HCT116 (cell line): ENCODE measurements around the gene SOX1. TPM values are rescaled to one million over a fixed set of nuclear protein-coding genes. Genes with fewer than 3 reads are reported as not detected.

Experiments used
- ATAC-seq: fragments of 200-7000 bp; cut with Tn5 transposase; 2 replicates; pipeline ENCODE4 v1.9.1; 2020; ENCODE audit warnings: mild to moderate bottlenecking, moderate library complexity
- BruUV-seq: library from RNA; stranded (reverse); fragments of 400-500 nt; replicated peaks from 2 replicates; lab custom pipeline; 2021; lab: Mats Ljungman, UMichigan
- CTCF ChIA-PET: fragments of 300-600 bp; sonication (Branson Sonifier 250); formaldehyde crosslinking; loops from one replicate; lab custom pipeline; 2021; ENCODE audit warnings: antibody characterized with exemption; lab: Charles Lee
- POLR2A ChIA-PET: fragments of 300-600, 350-600 bp; sonication (Branson Sonifier 250); formaldehyde crosslinking; loops from one replicate; lab custom pipeline; 2021; ENCODE audit warnings: antibody characterized with exemption; lab: Charles Lee
- RAD21 ChIA-PET, 2 experiments: fragments of 300-600 bp; sonication (Branson Sonifier 250); formaldehyde crosslinking; loops; one replicate each; lab custom pipeline; 2023; ENCODE audit warnings: low total read pairs in 2 of 2; ENCODE audit not compliant: uncharacterized antibody in 2 of 2, unreplicated experiment in 2 of 2, low non-redundant PET in 1 of 2; lab: Charles Lee
- DNase-seq: peaks from one replicate; pipeline ENCODE4 v3.0.0-alpha.2; 2010; ENCODE audit warnings: low read depth, low spot score
- H2AFZ ChIP-seq: fragments of 200-600 bp; shearing (Covaris generic), sonication (generic); 2 replicates; pipeline ENCODE4 v1.6.1; 2017; ENCODE audit warnings: low read depth, mixed run types, mixed read lengths, antibody characterized with exemption, low read length; ENCODE audit not compliant: poor library complexity, severe bottlenecking
- H3K27ac ChIP-seq: 2 replicates; pipeline ENCODE4 v1.5.1; 2012; ENCODE audit warnings: low read depth, low read length
- H3K27me3 ChIP-seq: fragments of 200-600 bp; sonication (generic); 2 replicates; pipeline ENCODE4 v1.6.1; 2016; ENCODE audit warnings: mixed run types, low read length, mixed read lengths; ENCODE audit not compliant: insufficient read depth
- H3K36me3 ChIP-seq, 2 experiments: fragments of 200-500 bp in 1 of 2; fragments of 200-600 bp in 1 of 2; sonication (Bioruptor generic) in 1 of 2; sonication (generic) in 1 of 2; 2 replicates each; pipeline versions ENCODE4 v1.5.1 to v1.6.1; 2014 to 2016; ENCODE audit warnings: low read length in 2 of 2, inconsistent platforms in 1 of 2, mixed read lengths in 1 of 2, mixed run types in 1 of 2; ENCODE audit not compliant: insufficient read depth in 2 of 2, control insufficient read depth in 1 of 2
- H3K4me1 ChIP-seq, 2 experiments: fragments of 200-600 bp in 1 of 2; sonication (generic) in 1 of 2; 2 replicates each; pipeline versions ENCODE4 v1.5.1 to v1.6.1; 2012 to 2017; ENCODE audit warnings: low read length in 2 of 2, inconsistent platforms in 1 of 2, mild to moderate bottlenecking in 1 of 2, mixed read lengths in 1 of 2, mixed run types in 1 of 2, moderate library complexity in 1 of 2; ENCODE audit not compliant: insufficient read depth in 2 of 2, control insufficient read depth in 1 of 2
- H3K4me2 ChIP-seq: fragments of 200-600 bp; sonication (generic); 2 replicates; pipeline ENCODE4 v1.6.1; 2017; ENCODE audit warnings: mixed run types, low read length, mixed read lengths
- H3K4me3 ChIP-seq, 2 experiments: fragments of 200-600 bp in 1 of 2; sonication (generic) in 1 of 2; replicated peaks in 1 of 2; 2 replicates each; pipeline ENCODE4 v1.5.1; 2011 to 2016; ENCODE audit warnings: low read length in 2 of 2, control low read depth in 1 of 2, low read depth in 1 of 2, mild to moderate bottlenecking in 1 of 2, mixed read lengths in 1 of 2, mixed run types in 1 of 2
- H3K79me2 ChIP-seq: fragments of 200-600 bp; sonication (generic); 2 replicates; pipeline ENCODE4 v1.6.1; 2017; ENCODE audit warnings: mild to moderate bottlenecking, mixed run types, low read length, moderate library complexity, mixed read lengths; ENCODE audit not compliant: insufficient read depth
- H3K9ac ChIP-seq: fragments of 200-600 bp; sonication (generic); 2 replicates; pipeline ENCODE4 v1.6.1; 2016; ENCODE audit warnings: low read length, mixed read lengths
- H3K9me2 ChIP-seq: fragments of 200-600 bp; sonication (generic), shearing (Covaris generic); 2 replicates; pipeline ENCODE4 v1.6.1; 2017; ENCODE audit warnings: mixed run types, mild to moderate bottlenecking, moderate library complexity; ENCODE audit not compliant: insufficient read depth
- H3K9me3 ChIP-seq, 2 experiments: fragments of 200-500 bp in 1 of 2; fragments of 200-600 bp in 1 of 2; sonication (Bioruptor generic) in 1 of 2; sonication (generic) in 1 of 2; 2 replicates each; pipeline ENCODE4 v1.6.1; 2014 to 2017; ENCODE audit warnings: low read length in 2 of 2, mixed read lengths in 2 of 2, inconsistent platforms in 1 of 2, low read depth in 1 of 2, mild to moderate bottlenecking in 1 of 2, mixed run types in 1 of 2, moderate library complexity in 1 of 2; ENCODE audit not compliant: control insufficient read depth in 1 of 2, insufficient read depth in 1 of 2
- H4K20me1 ChIP-seq: fragments of 200-600 bp; sonication (generic), shearing (Covaris generic); 2 replicates; pipeline ENCODE4 v1.6.1; 2017; ENCODE audit warnings: mixed run types, mild to moderate bottlenecking, moderate library complexity; ENCODE audit not compliant: insufficient read depth
- CBX3 ChIP-seq: IDR thresholded peaks from 2 replicates; pipeline ENCODE4 v1.6.1; 2012; ENCODE audit warnings: low read depth
- CEBPB ChIP-seq: IDR thresholded peaks from 2 replicates; pipeline ENCODE4 v1.6.1; 2012; ENCODE audit warnings: low read depth
- EGR1 ChIP-seq: IDR thresholded peaks from 2 replicates; pipeline ENCODE4 v1.6.1; 2012; ENCODE audit warnings: low read depth
- ELF1 ChIP-seq: IDR thresholded peaks from 2 replicates; pipeline ENCODE4 v1.6.1; 2012; ENCODE audit warnings: low read depth, borderline replicate concordance
- EZH2 ChIP-seq: fragments of 200-600 bp; sonication (generic); IDR thresholded peaks from 2 replicates; pipeline ENCODE4 v1.6.1; 2017; ENCODE audit warnings: antibody characterized with exemption, mixed run types
- JUND ChIP-seq: IDR thresholded peaks from 2 replicates; pipeline ENCODE4 v1.6.1; 2012
- POLR2A ChIP-seq: IDR thresholded peaks from 2 replicates; pipeline ENCODE4 v1.7.0; 2011; ENCODE audit warnings: borderline replicate concordance; ENCODE audit not compliant: insufficient read depth, insufficient read length; ENCODE audit errors: extremely low read depth
- POLR2AphosphoS5 ChIP-seq: IDR thresholded peaks from 2 replicates; pipeline ENCODE4 v1.6.1; 2011; ENCODE audit warnings: mild to moderate bottlenecking, low read depth, low read length, moderate library complexity
- SIN3A ChIP-seq: IDR thresholded peaks from 2 replicates; pipeline ENCODE4 v1.6.1; 2012; ENCODE audit warnings: low read depth
- SP1 ChIP-seq: IDR thresholded peaks from 2 replicates; pipeline ENCODE4 v1.6.1; 2012; ENCODE audit warnings: low read depth
- TCF7L2 ChIP-seq: IDR thresholded peaks from 2 replicates; pipeline ENCODE4 v1.7.0; 2011; ENCODE audit warnings: borderline replicate concordance, inconsistent platforms; ENCODE audit not compliant: insufficient read depth, insufficient read length; ENCODE audit errors: extremely low read depth
- YY1 ChIP-seq: IDR thresholded peaks from 2 replicates; pipeline ENCODE4 v1.6.1; 2011; ENCODE audit warnings: low read length, low read depth, moderate library complexity, mild to moderate bottlenecking; ENCODE audit not compliant: insufficient replicate concordance; ENCODE audit errors: extremely low read depth
- ZFX ChIP-seq: fragments of 450-650 bp; IDR thresholded peaks from 2 replicates; pipeline ENCODE4 v1.6.1; 2017
- intact Hi-C: fragments of 100-400 bp; cut with micrococcal nuclease; formaldehyde crosslinking; loops from 2 replicates; pipeline ENCODE4 v1.10.0; 2022
- total RNA-seq: library from RNA; stranded (reverse); gene quantifications from one replicate; pipeline ENCODE4 v1.2.1, GENCODE V29; 2021; ENCODE audit not compliant: unreplicated experiment
- TF ChIP-seq, protein P1 (sequence below): IDR thresholded peaks from 2 replicates; pipeline ENCODE4 v1.6.1; 2012
- TF ChIP-seq, protein P2 (sequence below): IDR thresholded peaks from 2 replicates; pipeline ENCODE4 v1.6.1; 2012
- TF ChIP-seq, protein P3 (sequence below): IDR thresholded peaks from 2 replicates; pipeline ENCODE4 v1.6.1; 2011; ENCODE audit warnings: mild to moderate bottlenecking, low read length, moderate library complexity; ENCODE audit not compliant: insufficient replicate concordance; ENCODE audit errors: extremely low read depth

SOX1 gene
- total RNA-seq, 1 experiment from 2014 or later: not detected

- no peak for TF ChIP-seq YY1
- no peak for TF ChIP-seq SIN3A
- TF ChIP-seq, all 23 proteins: peak for 0
Observed at GRCh38 chr13:112059457-112060281, 7.3 kb upstream of the SOX1 start (continued).

DNA sequence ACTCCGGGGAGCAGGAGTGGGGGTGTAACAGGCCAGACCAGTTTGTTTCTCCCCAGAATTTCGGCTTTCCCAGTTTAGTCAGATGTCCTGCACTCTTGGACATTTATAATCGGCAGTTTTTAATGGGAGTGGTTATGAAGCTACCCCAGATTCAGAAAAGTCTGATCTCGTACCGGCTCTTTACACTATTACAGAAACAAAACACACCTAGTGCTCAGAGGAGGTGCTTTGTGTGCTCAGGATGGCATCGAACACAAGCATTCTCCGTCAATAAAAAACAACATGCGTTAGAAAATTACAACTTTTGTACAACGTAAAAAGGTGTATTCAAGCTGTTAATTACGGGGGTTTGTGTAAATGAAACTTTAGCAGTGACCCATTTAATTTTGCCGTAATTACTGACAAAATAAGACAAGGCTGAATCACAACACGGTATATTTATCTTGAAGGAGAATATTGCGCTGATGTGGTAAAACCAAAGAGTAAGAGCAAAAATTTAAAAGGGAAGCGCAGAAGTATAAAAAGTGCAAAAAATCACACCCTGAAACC, 6.6 kb upstream of the SOX1 start:
- CTCF ChIA-PET: no interaction called here
- no peaks in the 10 kb centered on the region for H3K9me3 ChIP-seq

More for the DNA sequence above, 6.6 kb upstream of the SOX1 start:
- RAD21 ChIA-PET: no interaction called here
- Histone ChIP-seq H3K9ac (no peak overlapping the region), H3K9me2 (no peaks in the 10 kb centered on the region), H3K27me3 (peaks cover 15% of the 10 kb centered on the region; the same call in 1 of the 2 replicates), H2AFZ (no peak overlapping the region), H3K79me2 (no peaks in the 10 kb centered on the region), H3K36me3 (no peaks in the 10 kb centered on the region), H3K4me2 (no peak overlapping the region), H4K20me1 (no peaks in the 10 kb centered on the region), H3K4me3 (no peak overlapping the region), H3K4me1 (no peaks in the 10 kb centered on the region), H3K27ac (no peak overlapping the region)
- DNase-seq: no peak
- TF ChIP-seq YY1: no peak
- TF ChIP-seq ZFX: no peak
- TF ChIP-seq, protein P1, sequence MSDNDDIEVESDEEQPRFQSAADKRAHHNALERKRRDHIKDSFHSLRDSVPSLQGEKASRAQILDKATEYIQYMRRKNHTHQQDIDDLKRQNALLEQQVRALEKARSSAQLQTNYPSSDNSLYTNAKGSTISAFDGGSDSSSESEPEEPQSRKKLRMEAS: no peak
- TF ChIP-seq POLR2AphosphoS5: no peak
- no peak for TF ChIP-seq POLR2A
- TF ChIP-seq EZH2: no peak
- no peak for TF ChIP-seq ELF1
- no peak for TF ChIP-seq EGR1
- no peak for TF ChIP-seq CEBPB
- TF ChIP-seq, protein P2, sequence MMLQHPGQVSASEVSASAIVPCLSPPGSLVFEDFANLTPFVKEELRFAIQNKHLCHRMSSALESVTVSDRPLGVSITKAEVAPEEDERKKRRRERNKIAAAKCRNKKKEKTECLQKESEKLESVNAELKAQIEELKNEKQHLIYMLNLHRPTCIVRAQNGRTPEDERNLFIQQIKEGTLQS: no peak
- no peak for TF ChIP-seq JUND
- no peak for TF ChIP-seq CBX3
- TF ChIP-seq, protein P3, sequence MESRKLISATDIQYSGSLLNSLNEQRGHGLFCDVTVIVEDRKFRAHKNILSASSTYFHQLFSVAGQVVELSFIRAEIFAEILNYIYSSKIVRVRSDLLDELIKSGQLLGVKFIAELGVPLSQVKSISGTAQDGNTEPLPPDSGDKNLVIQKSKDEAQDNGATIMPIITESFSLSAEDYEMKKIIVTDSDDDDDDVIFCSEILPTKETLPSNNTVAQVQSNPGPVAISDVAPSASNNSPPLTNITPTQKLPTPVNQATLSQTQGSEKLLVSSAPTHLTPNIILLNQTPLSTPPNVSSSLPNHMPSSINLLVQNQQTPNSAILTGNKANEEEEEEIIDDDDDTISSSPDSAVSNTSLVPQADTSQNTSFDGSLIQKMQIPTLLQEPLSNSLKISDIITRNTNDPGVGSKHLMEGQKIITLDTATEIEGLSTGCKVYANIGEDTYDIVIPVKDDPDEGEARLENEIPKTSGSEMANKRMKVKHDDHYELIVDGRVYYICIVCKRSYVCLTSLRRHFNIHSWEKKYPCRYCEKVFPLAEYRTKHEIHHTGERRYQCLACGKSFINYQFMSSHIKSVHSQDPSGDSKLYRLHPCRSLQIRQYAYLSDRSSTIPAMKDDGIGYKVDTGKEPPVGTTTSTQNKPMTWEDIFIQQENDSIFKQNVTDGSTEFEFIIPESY: no peak
- no peak for TF ChIP-seq SIN3A
- no peak for TF ChIP-seq TCF7L2
- no peak for TF ChIP-seq SP1
- intact Hi-C loops: no loop called here
- BruUV-seq: no TSS peak
- POLR2A ChIA-PET: no interaction called here
- ATAC-seq: no peak
